ENCODE data around the gene VTCN1.
"Not testable (repeated sequence)": the region's sequence is repeated elsewhere in the genome, so short reads cannot be mapped to it uniquely, and the experiment has no call there.

VTCN1 gene, protein sequence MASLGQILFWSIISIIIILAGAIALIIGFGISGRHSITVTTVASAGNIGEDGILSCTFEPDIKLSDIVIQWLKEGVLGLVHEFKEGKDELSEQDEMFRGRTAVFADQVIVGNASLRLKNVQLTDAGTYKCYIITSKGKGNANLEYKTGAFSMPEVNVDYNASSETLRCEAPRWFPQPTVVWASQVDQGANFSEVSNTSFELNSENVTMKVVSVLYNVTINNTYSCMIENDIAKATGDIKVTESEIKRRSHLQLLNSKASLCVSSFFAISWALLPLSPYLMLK

DNA sequence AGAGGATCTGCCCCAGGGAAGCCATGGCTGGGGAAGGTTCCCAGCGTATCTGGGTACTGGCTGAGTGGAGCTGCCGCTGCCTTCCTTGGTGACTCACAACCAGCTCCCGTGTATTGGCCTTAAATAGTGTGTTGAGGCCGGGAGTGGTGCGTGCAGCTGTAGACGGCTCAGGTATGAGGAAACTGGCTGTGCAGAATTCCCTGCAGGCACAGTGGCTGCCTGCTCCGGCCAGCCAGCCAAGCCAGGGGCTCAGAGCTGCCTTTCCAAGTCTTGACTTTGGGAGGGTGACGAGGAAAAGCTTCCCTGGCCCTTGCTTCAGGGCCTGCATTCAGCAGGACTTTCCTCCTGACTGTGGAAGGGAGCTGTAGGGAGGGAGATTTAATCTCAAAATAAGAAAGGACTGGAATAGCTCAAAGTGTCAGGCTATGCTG, at the start of gene VTCN1:
TSS of gene VTCN1 (minus strand) at position 97 of the 431 bp plus-strand sequence. CDS start at position 25, 72 bp downstream.
- DNase-seq (ENCODE audit: low spot score): no peak

DNA sequence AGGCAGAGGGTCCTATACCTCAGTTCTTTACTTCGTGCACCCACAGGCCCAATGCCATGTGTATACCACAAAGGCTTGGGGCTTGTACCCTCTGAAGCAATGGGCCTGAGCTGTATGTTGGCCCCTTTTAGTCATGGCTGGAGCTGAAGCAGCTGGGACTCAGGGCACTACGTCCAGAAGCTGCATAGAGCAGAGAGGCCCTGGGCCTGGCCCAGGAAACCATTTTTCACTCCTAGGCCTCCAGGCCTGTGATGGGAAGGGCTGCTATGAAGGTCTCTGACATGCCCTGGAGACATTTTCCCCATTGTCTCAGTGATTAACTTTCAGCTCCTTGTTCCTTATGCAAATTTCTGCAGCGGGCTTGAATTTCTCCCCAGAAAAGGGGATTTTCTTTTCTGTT, 48.1 kb upstream of the VTCN1 start:
- DNase-seq (ENCODE audit: low spot score): no peak

DNA sequence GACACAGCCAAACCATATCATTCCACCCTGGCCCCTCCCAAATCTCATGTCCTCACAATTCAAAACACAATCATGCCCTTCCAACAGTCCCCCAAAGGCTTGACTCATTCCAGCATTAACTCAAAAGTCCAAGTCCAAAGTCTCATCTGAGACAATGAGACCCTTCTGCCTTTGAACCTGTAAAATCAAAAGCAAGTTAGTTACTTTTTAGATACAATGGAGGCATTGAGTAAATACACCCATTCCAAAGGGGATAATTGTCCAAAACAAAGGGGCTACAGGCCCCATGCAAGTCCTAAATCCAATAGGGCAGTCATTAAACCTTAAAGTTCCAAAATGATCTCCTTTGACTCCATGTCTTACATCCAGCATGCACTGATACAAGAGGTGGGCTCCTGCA, 47.3 kb upstream of the VTCN1 start:
- not testable (repeated sequence) for DNase-seq (ENCODE audit: low spot score)

DNA sequence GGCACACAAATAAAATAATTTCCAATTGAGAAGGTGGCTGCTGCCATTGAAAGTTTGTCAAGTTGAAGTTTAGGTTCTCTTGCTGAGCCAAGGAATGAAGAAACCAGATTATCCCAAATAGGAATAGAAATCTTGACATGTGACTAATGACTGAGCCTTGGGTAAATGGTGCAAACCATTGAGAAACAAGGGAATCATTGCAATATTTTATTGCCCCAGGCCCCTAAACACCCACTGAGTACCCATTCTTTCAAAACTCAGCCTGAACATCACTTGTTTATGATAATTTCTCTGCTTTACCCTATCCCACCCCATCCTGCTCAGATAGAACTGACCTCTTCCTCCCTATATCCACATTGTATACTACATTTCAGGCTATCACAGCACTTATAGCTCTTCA, 46.6 kb upstream of the VTCN1 start:
- no peak for DNase-seq (ENCODE audit: low spot score)

DNA sequence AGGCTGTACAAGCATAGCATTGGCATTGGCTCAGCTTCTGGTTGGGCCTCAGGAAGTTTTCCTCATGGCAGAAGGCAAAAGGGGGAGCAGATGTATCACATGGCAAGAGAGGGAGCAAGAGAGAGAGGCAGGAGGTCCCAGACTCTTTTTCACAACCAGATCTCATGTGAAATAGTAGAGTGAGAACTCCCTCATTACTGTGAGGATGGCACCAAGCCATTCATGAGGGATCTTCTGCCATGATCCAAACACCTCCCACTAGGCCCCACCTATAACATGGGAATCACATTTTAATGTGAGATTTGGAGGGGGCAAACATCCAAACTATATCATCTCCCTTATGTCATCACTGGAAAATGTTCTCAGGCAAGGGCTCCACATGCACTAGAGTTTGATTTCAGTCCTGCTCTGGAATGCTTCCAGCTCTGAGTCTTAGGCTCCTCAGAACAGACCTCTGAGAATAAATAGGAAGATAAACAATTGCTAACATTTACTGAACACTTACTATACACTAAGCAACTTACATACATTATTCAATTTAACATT, 39.4 kb upstream of the VTCN1 start:
- DNase-seq (ENCODE audit: low spot score): no peak

DNA sequence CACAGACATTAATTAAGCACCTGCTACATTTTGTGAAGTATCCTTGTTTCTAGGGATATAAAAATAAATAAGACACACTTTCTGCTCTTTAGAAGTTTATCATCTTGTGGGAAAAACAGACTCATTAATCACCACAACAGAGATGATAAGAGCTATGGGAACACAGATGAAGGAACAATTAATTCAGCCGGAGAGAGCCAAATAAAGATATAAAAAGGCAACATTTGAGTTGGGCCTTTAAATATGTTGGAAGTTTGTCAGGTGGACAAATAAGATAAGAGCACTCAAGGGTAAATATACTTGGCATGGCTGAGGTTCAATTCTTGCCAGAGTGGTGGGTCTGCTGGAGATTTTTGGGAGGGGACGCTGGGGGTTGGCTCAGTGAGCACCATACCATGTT, 34.2 kb upstream of the VTCN1 start:
- no peak for DNase-seq (ENCODE audit: low spot score)

DNA sequence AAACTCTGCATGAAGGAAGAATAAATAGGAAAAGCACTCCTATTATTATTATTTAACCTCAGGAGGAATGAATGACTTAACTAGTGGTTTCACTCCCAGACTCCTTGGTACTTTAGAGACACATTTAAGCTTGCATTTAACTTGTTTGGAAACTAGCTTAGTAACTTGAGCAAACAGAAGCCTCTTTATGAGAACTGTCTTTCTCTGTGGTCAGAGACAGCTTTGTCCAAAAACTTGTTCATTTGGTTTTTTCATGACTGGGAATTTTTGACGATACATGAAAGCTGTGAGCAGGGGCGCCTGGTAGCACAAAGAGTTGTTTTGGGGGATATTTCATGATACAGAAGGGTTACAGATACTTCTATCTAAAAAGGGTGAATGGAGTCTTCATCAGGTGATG, 33.6 kb upstream of the VTCN1 start:
- no peak for DNase-seq (ENCODE audit: low spot score)

DNA sequence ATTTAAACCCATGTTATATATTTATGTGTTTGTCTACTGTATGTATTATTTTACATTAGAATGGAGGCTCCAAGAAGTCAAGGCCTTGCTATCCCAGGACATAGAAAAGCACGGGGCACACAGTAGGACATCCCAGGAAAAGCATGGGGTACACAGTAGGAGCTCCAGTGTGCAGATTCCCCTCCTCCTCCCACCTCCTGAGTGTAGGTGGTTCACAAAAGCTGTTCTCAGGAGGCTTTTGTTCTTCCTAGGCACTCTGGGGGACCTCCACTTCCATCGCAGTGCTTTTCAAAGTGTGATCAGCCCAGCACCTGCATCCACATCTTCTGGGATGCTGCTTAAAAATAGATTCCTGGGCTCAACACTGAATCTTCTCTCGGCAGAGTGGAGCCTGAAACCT, 30.8 kb upstream of the VTCN1 start:
- no peak for DNase-seq (ENCODE audit: low spot score)

DNA sequence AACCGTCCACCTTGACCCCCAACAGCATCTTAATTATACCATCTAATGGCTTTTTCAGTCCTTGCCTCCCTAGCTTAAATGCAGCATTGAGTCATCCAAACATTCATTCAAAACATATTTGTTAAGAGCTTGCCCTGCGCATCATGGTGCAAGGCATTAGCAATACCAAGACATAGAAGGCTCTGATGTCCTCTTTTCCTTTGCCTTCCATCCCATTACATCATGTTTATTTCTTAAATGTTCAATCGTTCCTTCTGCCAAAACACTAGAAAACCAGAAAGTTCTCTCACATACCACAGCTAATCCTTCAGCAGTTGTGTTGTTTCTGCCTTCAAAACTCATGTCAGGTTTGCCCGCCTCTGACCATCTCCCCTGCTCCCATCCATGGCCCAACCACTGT, 29.8 kb upstream of the VTCN1 start:
- no peak for DNase-seq (ENCODE audit: low spot score)

DNA sequence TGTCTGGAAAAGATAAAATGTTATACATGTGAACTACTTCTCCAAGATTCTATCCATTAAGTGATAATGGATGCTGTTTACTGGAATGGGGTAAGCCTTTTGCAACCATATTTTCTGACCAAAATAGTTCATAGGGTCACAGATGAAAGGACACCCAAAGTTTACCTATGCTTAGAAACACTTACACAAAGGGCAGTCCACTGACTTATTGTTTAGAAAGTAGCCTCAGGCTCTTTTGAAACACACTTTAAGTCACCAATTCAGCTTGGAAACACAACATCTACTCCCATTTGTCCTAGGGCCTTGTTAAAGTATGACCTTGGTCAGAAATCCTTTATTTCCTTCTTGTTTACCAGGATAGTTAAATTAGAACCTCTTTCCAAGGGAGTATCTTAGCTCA, 28.7 kb upstream of the VTCN1 start:
- DNase-seq (ENCODE audit: low spot score): no peak

DNA sequence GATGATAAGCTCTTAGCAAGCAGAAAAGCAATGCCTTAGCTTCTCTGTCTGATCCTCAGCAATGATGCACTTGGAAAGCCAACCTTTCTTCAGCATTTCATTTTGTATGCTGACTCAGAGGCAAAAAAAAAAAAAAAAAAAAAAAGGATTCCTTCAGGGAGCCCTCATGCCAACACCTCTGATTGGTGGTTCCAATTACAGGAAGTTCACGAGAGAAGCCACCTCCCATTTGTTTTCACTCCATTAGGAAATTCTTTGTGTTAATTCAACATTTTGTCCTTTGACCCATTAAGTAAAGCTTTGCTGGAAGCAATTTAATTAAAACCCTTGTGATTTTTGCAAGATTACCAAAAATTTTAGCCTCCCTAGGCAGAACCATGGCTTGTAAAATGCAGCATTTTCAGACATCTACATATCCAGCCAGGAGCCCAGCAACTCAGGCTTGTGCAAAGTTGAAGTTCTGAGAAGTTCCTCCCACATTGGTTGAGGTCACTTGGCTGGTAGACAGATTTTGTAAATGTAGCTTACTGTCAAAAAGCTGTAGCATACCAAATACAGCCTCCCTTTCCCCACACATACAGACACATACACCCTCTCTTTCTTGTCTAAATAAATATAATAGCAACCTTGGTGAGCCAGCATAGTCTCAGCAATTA, 27.1 kb upstream of the VTCN1 start:
- DNase-seq (ENCODE audit: low spot score): no peak

DNA sequence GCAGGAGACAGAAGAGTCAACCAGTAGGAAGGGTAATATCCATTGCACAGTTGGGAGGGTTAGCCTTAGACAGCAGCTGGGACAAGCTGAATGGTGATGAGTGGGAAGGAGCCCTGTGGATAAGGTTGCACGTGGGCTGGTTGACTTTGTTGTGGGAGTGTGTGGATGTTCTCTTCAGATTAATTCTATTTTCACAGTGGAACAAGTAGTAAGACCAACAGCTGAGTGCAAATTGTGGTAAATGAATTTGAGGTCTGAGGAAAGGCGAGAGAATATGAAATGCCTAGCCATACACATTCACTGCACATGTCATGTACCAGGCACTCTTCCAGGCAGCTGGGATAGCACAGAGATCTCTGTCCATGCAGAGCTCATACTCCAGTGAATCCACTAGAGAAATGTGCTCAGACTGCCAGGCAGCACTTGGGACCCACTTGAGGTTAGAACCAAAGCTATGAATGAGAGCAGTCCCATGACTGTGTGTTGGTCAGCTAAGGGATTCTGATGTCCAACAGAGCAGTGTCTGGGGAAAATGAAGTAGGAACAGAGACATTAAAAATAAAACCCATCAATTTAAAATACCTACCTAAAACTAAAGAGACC, 25.2 kb upstream of the VTCN1 start:
- DNase-seq (ENCODE audit: low spot score): no peak

DNA sequence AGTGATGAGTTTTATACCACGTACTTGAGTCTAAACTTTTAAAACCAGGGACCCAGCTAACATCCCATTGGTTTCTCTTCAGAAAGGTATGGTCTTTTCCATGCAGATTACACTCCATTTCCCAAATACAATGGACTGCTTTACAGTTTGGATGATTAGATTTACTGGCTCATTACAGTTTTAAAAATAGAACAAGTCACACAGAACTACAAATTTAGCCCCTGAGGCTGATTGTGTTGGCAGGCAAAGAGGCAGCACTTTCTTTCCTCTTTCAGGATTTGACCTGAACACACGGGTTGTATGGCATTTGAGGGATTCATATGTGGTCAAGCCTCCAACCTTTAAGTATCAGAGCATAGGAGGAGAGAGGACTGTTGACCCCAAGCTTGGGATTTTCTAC, 21.8 kb upstream of the VTCN1 start:
- no peak for DNase-seq (ENCODE audit: low spot score)

DNA sequence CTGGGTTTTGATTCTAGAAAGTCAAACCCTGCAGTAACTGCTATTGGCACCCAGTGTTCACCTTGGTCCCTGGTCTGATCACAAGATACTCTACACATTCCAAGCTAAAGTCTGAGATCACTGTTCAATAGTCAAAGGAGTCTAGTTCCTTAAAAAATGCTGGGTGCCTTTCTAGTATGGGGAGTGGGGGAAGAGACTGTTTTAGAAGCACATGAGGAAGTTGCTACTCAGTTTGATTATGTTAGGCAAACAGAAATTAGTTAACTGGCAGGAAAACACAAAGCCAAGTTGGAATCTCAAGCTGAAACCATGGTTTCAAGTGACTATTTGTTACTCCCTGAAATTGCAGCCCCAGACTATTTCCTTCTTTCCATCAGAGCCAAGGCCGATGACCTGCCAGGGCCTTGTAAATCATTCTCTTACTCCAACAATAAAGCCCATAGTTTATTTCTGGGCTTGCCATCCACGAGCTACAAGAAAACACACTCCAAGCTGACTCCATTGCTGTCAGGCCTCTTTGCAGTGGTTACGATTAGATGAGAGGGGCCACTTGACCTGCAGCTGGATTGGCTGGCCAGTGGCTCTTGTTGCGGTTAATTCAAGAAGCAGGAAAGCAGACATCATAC, 21.1 kb upstream of the VTCN1 start:
- peak; percentile 9 for DNase-seq (ENCODE audit: low spot score)

DNA sequence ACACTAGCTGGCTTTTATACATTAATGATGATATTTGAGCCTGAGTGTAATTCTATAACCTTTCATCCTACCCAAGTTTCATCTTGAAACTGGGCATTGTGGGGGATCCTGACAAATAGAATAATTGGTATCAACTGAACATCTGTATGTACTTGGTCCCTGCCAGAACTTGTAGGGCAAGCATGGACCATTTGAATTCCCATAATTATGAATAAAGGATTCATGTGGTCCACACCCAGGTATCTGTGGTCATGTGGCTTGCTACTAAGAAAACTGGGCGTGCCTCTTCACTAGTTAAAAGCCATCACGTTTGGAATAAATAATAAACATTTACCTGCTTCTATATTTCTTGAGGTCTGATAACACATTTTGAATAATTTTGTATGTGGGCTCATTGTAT, 20.6 kb upstream of the VTCN1 start:
- DNase-seq (ENCODE audit: low spot score): no peak

DNA sequence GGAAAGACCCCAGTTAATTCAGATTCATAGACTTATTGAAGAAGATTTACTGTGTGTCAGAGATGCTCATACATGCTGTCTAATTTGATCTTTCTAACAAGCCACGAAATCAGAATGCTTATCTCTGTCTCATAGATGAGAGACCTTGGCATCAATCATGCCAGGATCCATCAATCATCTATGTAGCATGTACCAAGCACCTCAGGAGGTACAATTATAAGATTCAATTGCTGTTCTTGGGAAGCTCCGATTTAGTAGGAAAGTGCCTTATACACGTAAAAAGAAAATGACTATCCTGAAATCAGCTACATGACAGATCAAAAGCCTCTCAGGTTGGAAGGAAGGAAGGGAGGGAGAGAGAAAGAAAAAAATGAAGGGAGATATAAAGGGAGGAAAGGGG, 18.5 kb upstream of the VTCN1 start:
- DNase-seq (ENCODE audit: low spot score): no peak

DNA sequence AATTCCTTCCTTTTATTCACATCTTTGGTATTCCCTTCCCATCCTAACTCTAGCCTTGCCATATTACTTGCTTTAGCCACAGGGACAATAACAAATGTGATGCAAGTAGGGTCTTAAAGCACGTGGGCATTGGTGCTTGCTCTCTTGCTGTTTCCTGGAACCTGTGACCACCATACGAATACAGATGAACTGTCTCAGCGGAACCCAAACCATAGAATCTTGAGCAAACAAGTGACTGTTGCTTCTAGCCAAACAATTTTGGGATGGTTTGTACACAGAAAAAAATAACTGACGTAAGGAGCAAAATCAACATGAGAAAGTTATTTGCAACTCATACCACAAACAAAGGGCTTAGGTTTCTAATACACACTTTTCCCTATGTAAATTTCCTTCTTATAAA, 15.2 kb upstream of the VTCN1 start:
- DNase-seq (ENCODE audit: low spot score): no peak

DNA sequence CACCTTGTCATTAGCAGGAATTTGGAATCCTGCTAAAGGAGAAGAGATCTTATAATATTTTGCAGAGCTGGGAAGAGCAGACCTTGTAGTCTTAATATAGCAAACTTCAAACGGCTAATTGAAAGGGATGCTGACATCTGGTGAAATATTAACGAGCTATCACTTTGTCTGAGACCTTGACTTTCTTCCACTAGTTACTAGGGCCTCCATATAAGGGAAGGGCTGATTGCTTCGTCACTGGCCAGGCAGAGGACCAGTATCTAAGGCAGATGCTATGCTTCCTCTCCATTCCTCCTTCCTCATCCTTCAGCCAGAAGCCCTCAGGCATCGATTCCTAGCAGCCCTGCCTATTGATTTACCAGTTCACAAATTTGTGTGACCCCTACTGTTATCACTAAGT, 6.0 kb upstream of the VTCN1 start:
- no peak for DNase-seq (ENCODE audit: low spot score)

DNA sequence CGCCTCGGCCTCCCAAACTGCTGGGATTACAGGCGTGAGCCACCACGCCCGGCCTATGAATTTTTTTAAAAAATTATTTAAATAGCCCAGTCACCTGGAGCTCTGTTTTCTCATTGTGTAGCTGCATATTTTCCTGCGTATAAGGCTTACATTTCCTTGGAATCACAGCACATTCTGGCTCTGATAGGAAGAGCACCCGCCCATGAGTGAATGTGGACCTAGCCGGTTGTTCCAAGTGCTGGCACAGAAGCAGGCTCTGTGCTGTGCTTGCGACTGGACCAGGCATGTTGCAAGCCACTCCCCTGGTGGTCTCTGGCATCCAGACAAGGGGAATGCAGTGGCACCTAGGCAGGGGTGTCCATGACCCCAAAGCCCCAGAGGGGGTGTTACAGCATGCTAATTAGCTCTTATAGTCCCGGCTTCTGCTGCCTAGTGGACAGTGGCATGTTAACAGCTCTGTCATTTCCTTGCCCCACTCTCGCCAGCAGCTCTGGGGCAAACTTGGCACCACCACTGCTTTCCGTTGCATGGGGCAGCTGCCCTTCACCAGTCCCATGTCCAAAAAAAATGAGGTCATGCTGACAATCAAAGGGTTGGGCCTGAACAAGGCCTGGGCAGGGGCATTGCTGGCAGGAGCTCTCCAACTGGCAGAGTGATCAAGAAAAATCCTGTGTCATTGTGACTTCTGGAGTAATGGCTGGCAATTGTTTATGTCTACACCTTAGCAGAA, 5.2 kb upstream of the VTCN1 start:
- DNase-seq (ENCODE audit: low spot score): no peak

DNA sequence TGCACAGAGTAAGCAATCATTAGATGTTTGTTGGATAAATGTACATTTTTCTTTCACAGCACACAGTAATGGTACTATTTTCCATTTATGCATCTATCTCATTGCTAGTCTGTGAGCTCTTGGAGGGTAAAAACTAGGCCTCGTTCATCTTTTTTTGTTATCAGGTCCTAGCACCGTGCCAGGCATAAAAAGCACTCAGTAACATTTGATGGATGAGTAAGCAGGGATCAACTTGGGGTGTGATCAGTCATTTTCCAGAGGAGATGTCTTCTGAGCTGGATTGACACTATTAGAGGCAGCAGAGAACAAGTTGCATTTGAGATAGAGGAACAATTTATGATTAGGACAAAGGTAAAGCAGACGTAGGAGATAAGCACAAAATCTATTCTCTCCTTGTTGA, 4.3 kb upstream of the VTCN1 start:
- DNase-seq (ENCODE audit: low spot score): no peak

DNA sequence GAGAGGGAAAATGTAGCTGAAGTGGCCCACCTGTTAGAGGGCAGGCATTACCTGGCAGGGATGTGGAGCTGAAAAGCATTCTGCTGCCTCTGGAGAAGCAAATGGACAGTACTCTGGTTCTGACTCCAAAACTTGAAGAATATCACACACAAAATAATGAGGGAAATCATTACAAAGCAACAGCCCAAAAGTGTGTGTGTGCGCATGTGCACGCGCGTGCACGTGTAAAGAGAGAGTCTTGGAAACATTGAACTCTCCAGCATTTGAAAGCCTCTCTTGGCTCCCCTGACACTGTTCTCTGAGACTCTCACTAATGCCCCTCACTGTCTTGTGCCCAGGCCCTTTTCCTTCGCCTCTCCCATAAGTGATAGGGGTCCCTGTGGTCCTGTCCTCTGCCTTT, 2.3 kb upstream of the VTCN1 start:
- DNase-seq (ENCODE audit: low spot score): no peak

DNA sequence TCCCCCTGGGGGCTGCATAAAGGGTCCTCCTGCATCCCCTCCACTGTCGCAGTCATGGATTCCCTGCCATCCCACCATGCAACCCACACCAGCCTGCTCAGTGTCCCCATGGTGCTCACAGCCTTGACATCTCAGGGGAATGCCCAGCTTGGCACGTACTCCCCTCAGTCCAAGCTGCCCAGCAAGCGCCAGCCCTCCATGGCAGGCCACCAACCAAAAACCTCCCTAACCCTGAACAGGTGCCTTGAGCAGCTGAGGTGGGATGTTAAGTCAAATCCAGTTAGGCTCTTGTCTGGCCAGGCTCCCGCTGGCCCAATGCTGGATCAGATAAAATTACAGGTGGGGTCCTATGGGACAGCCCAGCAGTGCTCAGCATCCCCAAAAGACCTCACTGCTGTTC, 341 bp downstream of the VTCN1 start:
- no peak for DNase-seq (ENCODE audit: low spot score)
